ENCODE results near the gene CNGA2. TPM values are rescaled to one million over a fixed set of nuclear protein-coding genes. Genes with fewer than 3 reads are reported as not detected.

CNGA2 gene
- total and polyA plus RNA-seq, 2 of the 4 experiments (the other 2 are of a cell fraction) = not detected

GRCh38 chrX:151699746-151700145, 34.8 kb upstream of the CNGA2 start:
- Histone ChIP-seq H2AK9ac (replicated peaks; ENCODE audit: low read depth, low read length, poor library complexity) (no peak overlapping the region), H3K23ac (ENCODE audit: low read depth, low read length) (no peak overlapping the region), H3K9me1 (ENCODE audit: insufficient read depth, low read length) (no peaks in the 10 kb centered on the region), H3K14ac (replicated peaks; ENCODE audit: low read depth, low read length) (no peak overlapping the region), H3K9me3 (ENCODE audit: control insufficient read depth, insufficient read depth, low read length) (peaks cover 9% of the 10 kb centered on the region; the same call in 1 of the 2 replicates), H4K8ac (ENCODE audit: low read depth in 2 of 2, low read length in 2 of 2) (no peak overlapping the region), H3K4me3 (ENCODE audit: insufficient read depth, low read depth, low read length) (no peak overlapping the region), H2AK5ac (ENCODE audit: low read depth, low read length) (no peak overlapping the region), H4K20me1 (ENCODE audit: insufficient read depth, low read length) (no peaks in the 10 kb centered on the region), H4K91ac (ENCODE audit: insufficient read depth, low read depth, low read length) (no peak overlapping the region), H3K18ac (ENCODE audit: low read depth, low read length) (no peak overlapping the region), H3K36me3 (ENCODE audit: control insufficient read depth, insufficient read depth, low read length) (no peaks in the 10 kb centered on the region), H4K5ac (ENCODE audit: low read depth, low read length) (no peak overlapping the region), H3K4me2 (ENCODE audit: low read depth, low read length) (no peak overlapping the region), H3K79me1 (ENCODE audit: low read depth in 1 of 2, low read length in 2 of 2) (no peaks in the 10 kb centered on the region), H2AFZ (replicated peaks; ENCODE audit: low read length, poor library complexity) (no peak overlapping the region), H3K27ac (ENCODE audit: insufficient read depth, low read length) (no peak overlapping the region), H3K56ac (ENCODE audit: extremely low read depth, insufficient read depth, low read length) (no peak overlapping the region), H3K4ac (ENCODE audit: low read depth, low read length) (no peak overlapping the region), H3K4me1 (ENCODE audit: control insufficient read depth, insufficient read depth, low read length) (no peaks in the 10 kb centered on the region), H3K9ac (ENCODE audit: low read depth, low read length) (no peak overlapping the region), H2BK5ac (ENCODE audit: low read depth, low read length, poor library complexity, severe bottlenecking) (no peak overlapping the region), H2BK120ac (ENCODE audit: low read depth, low read length) (no peak overlapping the region), H2BK20ac (ENCODE audit: low read depth, low read length) (no peak overlapping the region), H3K27me3 (ENCODE audit: control insufficient read depth, insufficient read depth, low read length) (no peaks in the 10 kb centered on the region), H2BK15ac (ENCODE audit: low read depth, low read length) (no peak overlapping the region)
- ChIA-PET CTCF (no interaction called here), POLR2A (ENCODE audit: unreplicated experiment) (no interaction called here)
- intact Hi-C loops (cut with micrococcal nuclease) = no loop called here
- no TSS peak for BruUV-seq (replicated peaks)
- TF ChIP-seq ELK1 (IDR thresholded peaks at IDR 0.05; ENCODE audit: borderline replicate concordance, low read depth, low read length) (no peak), MAFK (IDR thresholded peaks at IDR 0.05; ENCODE audit: low read depth, low read length) (no peak)
- DNase-seq (no peak), ATAC-seq (ENCODE audit: low read depth) (no peak)
- in situ Hi-C loops (cut with MboI; ENCODE audit: low sequenced_read_pairs) = loop anchor here (25.0 kb wide), 1 partner anchor 537 kb away; no protein-coding TSS in a partner anchor
- dilution Hi-C loops (cut with HindIII; ENCODE audit: low sequenced_read_pairs, unreplicated experiment) = no loop called here
- WGBS, 2 experiments (ENCODE audit: extremely low coverage in 2 of 2, insufficient read length in 1 of 2) = 45% methylated on average over 4 of the region's 9 CpGs; no CpG with 5 or more reads in 1 of the 2 experiments

Measured in IMR-90 (cell line).